GM12892 (cell line): ENCODE data around the gene MAN1A1.

Experiments used
- POLR2AphosphoS5 ChIP-seq: IDR thresholded peaks from 2 replicates; pipeline ENCODE4 v1.6.1; 2011; ENCODE audit warnings: low read depth, low read length, control low read depth
- TAF1 ChIP-seq: IDR thresholded peaks from 2 replicates; pipeline ENCODE4 v1.6.1; 2011; ENCODE audit warnings: low read depth, mild to moderate bottlenecking, control low read depth, low read length, borderline replicate concordance

DNA sequence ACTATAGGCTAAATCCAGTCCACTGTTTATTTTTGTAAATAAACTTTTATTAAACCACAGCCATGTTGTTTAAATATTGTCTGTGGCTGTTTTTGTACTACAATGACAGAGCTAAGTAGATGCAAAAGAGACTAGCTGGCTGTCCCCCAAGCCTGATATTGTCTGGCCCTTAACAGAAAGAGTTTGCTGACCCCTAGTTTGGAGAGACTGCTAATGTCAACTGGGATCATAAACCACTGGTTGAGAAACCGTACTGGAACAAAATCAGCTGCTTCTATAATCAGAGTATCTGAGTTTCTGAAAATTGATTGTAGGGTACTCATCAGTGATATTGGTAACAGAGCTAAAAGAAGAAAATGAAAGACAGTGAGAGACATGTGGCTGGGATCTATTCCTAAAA lies 168.5 kb downstream of the MAN1A1 start:
- TF ChIP-seq POLR2AphosphoS5 (no peak), TAF1 (no peak)
